Activated CD8-positive, alpha-beta memory T cell treated with anti-CD3 and anti-CD28 coated beads, Interleukin-2, amount 10 ng/mL, durations not matched to agents 7 days and 5 days (primary cell): ENCODE data around the gene PRICKLE1. TPM values are rescaled to one million over a fixed set of nuclear protein-coding genes. Genes with fewer than 3 reads are reported as not detected.
A peak's percentile ranks its signal among the peaks of the same experiment; 100 is the strongest.

ENCODE experiments used
- ATAC-seq: fragments of 150-1000 bp; cut with Tn5 transposase; one replicate; pipeline ENCODE4 v1.10.0; 2021; ENCODE audit warnings: moderate library complexity
- CTCF ChIA-PET: fragments of 350-600 bp; sonication (Branson Sonifier 250); formaldehyde crosslinking; loops from one replicate; lab custom pipeline; 2021; ENCODE audit warnings: antibody characterized with exemption; lab: Charles Lee
- DNase-seq: peaks from one replicate; pipeline ENCODE4 v3.0.0-alpha.2; 2020
- H3K27ac Mint-ChIP-seq: one replicate; pipeline ENCODE4 v1.8.0; 2021; ENCODE audit warnings: mild to moderate bottlenecking, mixed read lengths
- H3K27me3 Mint-ChIP-seq: one replicate; pipeline ENCODE4 v1.8.0; 2021; ENCODE audit warnings: mixed read lengths
- H3K36me3 Mint-ChIP-seq: one replicate; pipeline ENCODE4 v1.8.0; 2021; ENCODE audit warnings: mild to moderate bottlenecking, mixed read lengths
- H3K4me1 Mint-ChIP-seq: one replicate; pipeline ENCODE4 v1.8.0; 2021; ENCODE audit warnings: mixed read lengths
- H3K4me3 Mint-ChIP-seq: one replicate; pipeline ENCODE4 v1.8.0; 2021; ENCODE audit warnings: mild to moderate bottlenecking, moderate library complexity, mixed read lengths
- H3K9me3 Mint-ChIP-seq: one replicate; pipeline ENCODE4 v1.8.0; 2022; ENCODE audit warnings: low read depth, mixed read lengths
- total RNA-seq, 2 experiments: library from RNA; stranded (reverse); gene quantifications; one replicate each; pipeline ENCODE4 v1.2.3, GENCODE V29; 2021

PRICKLE1 gene
- total RNA-seq, 2 experiments from 2014 or later = 0.61 to 1.1 TPM

- Mint-ChIP-seq H3K4me3 (no peak overlapping the region), H3K9me3 (no peaks in the 10 kb centered on the region), H3K27me3 (no peaks in the 10 kb centered on the region), H3K27ac (no peak overlapping the region), H3K36me3 (peaks cover 34% of the 10 kb centered on the region), H3K4me1 (no peaks in the 10 kb centered on the region)
- CTCF ChIA-PET = interaction anchor here (1.1 kb wide), 1 partner anchor 61 kb away, joined by 3 read pairs; no protein-coding TSS in a partner anchor
- DNase-seq = no peak
- no peak for ATAC-seq
Measured at GRCh38 chr12:42432517-42433140, 156.9 kb downstream of the PRICKLE1 start.

- ATAC-seq (no peak), DNase-seq (no peak)
- CTCF ChIA-PET = no interaction called here
- Mint-ChIP-seq H3K9me3 (no peaks in the 10 kb centered on the region), H3K4me1 (peaks cover 11% of the 10 kb centered on the region), H3K27me3 (no peaks in the 10 kb centered on the region), H3K27ac (no peak overlapping the region), H3K4me3 (no peak overlapping the region), H3K36me3 (peaks cover 46% of the 10 kb centered on the region)
Measured at GRCh38 chr12:42428850-42429249, 160.7 kb downstream of the PRICKLE1 start.

DNA sequence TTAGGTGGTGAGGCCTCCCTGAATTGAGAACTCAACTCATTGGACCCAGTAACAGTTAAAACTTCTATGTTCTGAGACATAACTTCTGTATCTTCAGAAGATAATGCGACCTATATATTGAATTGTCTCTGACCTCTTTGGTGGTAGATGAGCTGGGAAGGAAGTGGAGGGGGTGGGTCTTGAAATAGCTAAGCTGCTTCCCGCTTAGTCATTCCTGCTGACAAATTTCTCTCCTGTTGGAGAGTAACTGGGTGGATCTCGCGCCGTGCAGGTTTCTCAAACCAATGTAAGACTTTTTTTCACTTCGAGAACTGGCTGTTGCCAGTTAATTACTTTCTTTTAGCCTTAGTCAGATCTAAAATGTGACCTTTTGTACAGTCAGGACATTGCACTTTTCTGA lies 162.8 kb downstream of the PRICKLE1 start:
- H3K9me3 Mint-ChIP-seq = no peaks in the 10 kb centered on the region

DNA sequence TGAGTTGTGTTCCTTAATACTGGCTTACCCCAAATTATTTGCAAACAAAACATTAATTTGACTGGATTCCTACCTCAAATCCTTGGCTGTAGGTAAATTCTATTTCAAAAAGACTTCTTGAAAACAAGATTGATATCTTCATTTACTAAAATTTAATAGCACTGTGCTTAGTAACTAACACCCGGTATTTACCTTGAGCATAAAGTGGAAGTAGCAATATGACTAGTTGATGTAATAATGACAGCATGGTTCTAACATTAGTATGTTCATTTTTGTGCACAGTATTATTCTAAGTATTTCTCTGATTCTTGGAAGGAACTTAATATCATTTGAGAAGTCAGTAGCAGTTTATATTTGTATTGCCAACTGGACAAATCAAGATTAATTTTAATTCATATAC lies 166.8 kb downstream of the PRICKLE1 start:
- no peaks in the 10 kb centered on the region for H3K9me3 Mint-ChIP-seq
- peaks cover 23% of the 10 kb centered on the region for H3K36me3 Mint-ChIP-seq
- DNase-seq (no peak), ATAC-seq (no peak)
- CTCF ChIA-PET = no interaction called here
- no peaks in the 10 kb centered on the region for H3K27me3 Mint-ChIP-seq
- no peak overlapping the region for H3K27ac Mint-ChIP-seq
- peaks cover 26% of the 10 kb centered on the region for H3K4me1 Mint-ChIP-seq
- no peak overlapping the region for H3K4me3 Mint-ChIP-seq

More for the DNA sequence above, 162.8 kb downstream of the PRICKLE1 start:
- H3K27me3 Mint-ChIP-seq = no peaks in the 10 kb centered on the region
- H3K27ac Mint-ChIP-seq = no peak overlapping the region
- H3K4me3 Mint-ChIP-seq = no peak overlapping the region
- peaks cover 33% of the 10 kb centered on the region for H3K36me3 Mint-ChIP-seq
- ATAC-seq (peak; percentile 58), DNase-seq (peak; percentile 46)
- CTCF ChIA-PET = interaction anchor here (0.9 kb wide), 1 partner anchor 44 kb away, joined by 3 read pairs; no protein-coding TSS in a partner anchor
- H3K4me1 Mint-ChIP-seq = peaks cover 16% of the 10 kb centered on the region

- no peaks in the 10 kb centered on the region for H3K9me3 Mint-ChIP-seq
- ATAC-seq = peak; percentile 42
Measured at GRCh38 chr12:42421844-42422779, 167.4 kb downstream of the PRICKLE1 start.

GRCh38 chr12:42420395-42420794 lies 169.2 kb downstream of the PRICKLE1 start:
- ATAC-seq = no peak
- Mint-ChIP-seq H3K36me3 (peaks cover 18% of the 10 kb centered on the region), H3K27ac (no peak overlapping the region), H3K27me3 (no peaks in the 10 kb centered on the region), H3K9me3 (no peaks in the 10 kb centered on the region), H3K4me3 (no peak overlapping the region), H3K4me1 (peaks cover 17% of the 10 kb centered on the region)
- CTCF ChIA-PET = interaction anchor here (0.7 to 0.9 kb wide), 2 partner anchors 48 to 89 kb away, joined by 3 read pairs; no protein-coding TSS in a partner anchor
- no peak for DNase-seq

More at GRCh38 chr12:42421844-42422779, 167.4 kb downstream of the PRICKLE1 start:
- peaks cover 19% of the 10 kb centered on the region for H3K36me3 Mint-ChIP-seq
- no peak overlapping the region for H3K27ac Mint-ChIP-seq
- H3K27me3 Mint-ChIP-seq = no peaks in the 10 kb centered on the region
- peaks cover 26% of the 10 kb centered on the region for H3K4me1 Mint-ChIP-seq
- no peak overlapping the region for H3K4me3 Mint-ChIP-seq
- CTCF ChIA-PET = no interaction called here
- DNase-seq = no peak

GRCh38 chr12:42410340-42410739 lies 179.2 kb downstream of the PRICKLE1 start:
- ATAC-seq (no peak), DNase-seq (no peak)
- Mint-ChIP-seq H3K36me3 (peaks cover 38% of the 10 kb centered on the region), H3K27me3 (no peaks in the 10 kb centered on the region), H3K4me3 (no peak overlapping the region), H3K9me3 (no peaks in the 10 kb centered on the region), H3K27ac (no peak overlapping the region), H3K4me1 (peaks cover 4% of the 10 kb centered on the region)
- CTCF ChIA-PET = no interaction called here

DNA sequence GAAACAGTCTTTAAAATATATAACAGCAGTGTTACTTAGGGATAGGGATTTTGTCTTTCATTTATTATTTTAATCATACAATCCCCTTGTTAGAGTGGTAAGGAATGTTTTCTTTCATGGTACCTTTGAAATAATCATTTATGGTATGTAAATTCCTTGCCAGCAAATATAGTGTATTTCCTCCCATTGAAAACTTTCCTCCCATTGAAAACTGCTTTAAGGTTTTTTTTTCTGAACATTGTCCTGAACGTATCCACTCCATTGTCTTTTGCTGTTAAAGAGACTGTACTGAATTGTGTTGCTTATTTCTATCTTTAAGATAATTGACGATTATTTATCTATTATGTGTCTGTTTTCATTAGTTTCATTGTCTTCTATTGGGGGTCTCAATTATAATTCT lies 180.1 kb downstream of the PRICKLE1 start:
- Mint-ChIP-seq H3K4me1 (peaks cover 4% of the 10 kb centered on the region), H3K36me3 (peaks cover 40% of the 10 kb centered on the region), H3K27ac (no peak overlapping the region), H3K9me3 (no peaks in the 10 kb centered on the region), H3K27me3 (no peaks in the 10 kb centered on the region), H3K4me3 (no peak overlapping the region)
- CTCF ChIA-PET = interaction anchor here (0.6 kb wide), 1 partner anchor 165 kb away, joined by 3 read pairs; no protein-coding TSS in a partner anchor
- DNase-seq (no peak), ATAC-seq (no peak)

GRCh38 chr12:42407306-42407705 lies 182.2 kb downstream of the PRICKLE1 start:
- H3K4me1 Mint-ChIP-seq = peaks cover 1% of the 10 kb centered on the region
- no peak overlapping the region for H3K27ac Mint-ChIP-seq
- ATAC-seq (no peak), DNase-seq (no peak)
- peaks cover 26% of the 10 kb centered on the region for H3K36me3 Mint-ChIP-seq
- H3K9me3 Mint-ChIP-seq = no peaks in the 10 kb centered on the region
- CTCF ChIA-PET = no interaction called here
- H3K27me3 Mint-ChIP-seq = no peaks in the 10 kb centered on the region
- H3K4me3 Mint-ChIP-seq = no peak overlapping the region
